HG03097 (cell line): ENCODE measurements around the gene ARAP1.

Source experiments
- ATAC-seq: cut with Tn5 transposase; IDR thresholded peaks from one replicate; pipeline ENCODE4 v1.9.1; 2021; ENCODE audit not compliant: unreplicated experiment, low FRiP score

ARAP1 gene

DNA sequence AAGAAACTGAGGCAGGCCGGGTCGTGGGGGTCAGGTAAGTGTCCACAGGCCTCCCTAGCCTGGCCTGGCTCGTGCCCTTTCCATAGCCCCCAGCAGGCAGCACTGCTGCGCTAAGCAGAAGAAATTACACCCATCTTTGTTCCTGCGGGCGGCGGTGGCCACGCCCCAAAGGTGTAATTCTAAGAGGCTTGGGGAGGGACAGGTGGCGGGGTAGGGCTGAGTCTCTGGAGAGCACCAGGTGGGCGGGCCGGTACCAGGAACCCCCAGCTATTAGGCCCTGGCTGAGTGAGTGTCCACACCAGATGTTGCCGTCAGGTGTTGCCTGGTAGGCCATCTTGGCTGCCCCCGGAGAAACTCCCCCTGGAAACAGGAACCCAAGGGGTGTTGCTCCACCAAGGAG lies 12.3 kb upstream of the ARAP1 start:
- ATAC-seq: no peak

DNA sequence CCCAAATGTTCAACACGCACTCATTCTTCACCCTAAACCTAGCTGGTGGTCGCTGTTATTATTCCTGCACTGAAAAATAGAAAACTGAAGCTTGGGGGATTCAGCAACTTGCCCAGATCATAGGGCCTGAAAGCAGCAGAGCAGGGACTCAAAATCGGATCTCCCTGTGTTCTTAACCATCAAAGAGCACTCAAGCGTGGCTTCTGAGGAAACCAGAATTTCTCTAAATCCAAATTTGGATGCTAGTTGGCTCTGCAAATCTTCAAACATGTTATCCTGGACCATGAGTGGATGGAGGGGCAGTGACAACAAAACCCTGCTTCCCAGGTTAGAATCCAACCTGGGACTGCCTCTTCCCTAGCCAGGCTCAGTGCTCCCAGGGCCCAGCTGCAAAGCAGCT lies 11.6 kb upstream of the ARAP1 start:
- no peak for ATAC-seq

GRCh38 chr11:72762641-72763304 lies 10.6 kb upstream of the ARAP1 start:
- ATAC-seq: peak; percentile 40

DNA sequence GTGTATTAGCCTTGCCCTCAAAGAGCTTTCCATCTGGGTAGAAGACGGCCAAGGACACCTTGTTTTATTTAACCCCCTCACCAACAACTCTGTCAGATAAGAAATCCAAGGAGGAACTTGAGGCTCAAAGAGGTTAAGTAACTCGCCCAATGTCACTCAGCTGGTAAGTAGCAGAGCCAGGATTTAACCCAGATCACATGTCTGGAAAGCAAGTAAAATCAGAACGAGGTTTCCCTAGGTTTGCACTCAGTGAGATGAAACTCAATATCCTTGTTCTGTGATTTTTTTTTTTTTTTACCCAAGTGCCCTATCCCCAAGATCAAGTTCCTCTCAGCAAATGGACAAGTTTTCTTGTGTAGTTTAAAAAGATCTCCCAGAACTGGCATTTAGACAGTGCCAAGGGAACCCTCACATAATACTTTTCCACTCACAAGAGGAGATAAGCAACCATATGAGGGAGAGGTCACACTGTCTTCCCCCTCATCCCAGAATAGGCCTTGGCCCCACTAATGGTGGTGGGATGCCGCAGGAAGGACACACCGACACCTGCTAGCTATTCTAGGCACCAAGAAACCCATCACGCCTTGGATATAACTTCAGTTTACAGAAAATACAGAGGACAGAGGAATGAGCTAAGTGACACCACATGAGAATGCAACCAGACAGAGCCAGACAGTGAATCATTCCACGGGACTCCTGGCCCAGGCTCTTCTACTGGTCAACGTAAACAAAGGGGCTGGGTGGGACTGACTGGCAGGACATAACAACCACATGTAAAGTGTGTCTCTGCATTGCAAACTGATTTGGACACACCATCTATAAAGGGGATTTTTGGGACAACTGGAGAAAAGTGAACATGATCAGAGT lies 8.6 kb upstream of the ARAP1 start:
- no peak for ATAC-seq

DNA sequence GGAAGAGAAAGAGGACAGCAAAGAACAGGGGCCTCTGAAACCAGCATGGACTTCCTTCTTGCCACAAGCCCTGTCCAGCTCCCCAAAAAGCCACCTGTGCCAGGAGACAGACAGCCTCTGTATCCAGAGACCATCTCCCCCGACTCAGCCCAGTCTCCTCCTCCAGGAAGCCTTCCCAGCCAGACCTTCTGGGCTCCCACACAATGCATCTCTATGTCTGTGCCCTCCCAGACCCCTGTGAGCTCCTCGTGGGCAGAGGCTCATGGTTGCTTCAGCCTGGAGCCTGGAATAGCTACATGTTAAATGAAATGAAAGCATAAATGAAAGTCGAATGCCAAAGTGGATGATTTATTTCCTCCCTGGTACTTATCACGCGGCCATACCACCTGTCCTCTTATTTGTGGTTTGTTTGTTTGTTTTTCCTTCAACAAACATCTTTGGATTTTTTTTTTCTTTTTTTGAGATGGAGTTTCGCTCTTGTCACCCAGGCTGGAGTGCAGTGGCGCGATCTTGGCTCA lies 7.3 kb upstream of the ARAP1 start:
- no peak for ATAC-seq

GRCh38 chr11:72758690-72759389 lies 6.6 kb upstream of the ARAP1 start:
- no peak for ATAC-seq

DNA sequence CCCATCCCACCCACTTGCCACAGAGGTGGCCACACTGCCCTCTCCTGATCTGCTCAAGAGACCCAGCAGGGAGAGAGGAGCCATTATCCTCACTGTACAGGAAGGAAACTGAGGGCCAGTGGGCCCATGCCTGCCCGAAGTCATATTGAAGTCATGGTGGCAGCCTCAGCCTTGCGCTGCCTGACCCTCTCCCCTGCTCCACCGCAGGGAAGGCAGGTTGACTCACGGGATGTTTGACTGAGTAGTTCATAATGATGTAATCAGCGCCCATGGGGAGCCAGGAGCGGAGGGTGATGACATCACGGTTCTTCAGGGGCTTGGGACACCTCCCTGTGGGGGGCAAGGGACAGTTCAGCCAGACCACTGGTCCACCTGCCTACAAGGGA lies 6.1 kb upstream of the ARAP1 start:
- ATAC-seq: no peak

DNA sequence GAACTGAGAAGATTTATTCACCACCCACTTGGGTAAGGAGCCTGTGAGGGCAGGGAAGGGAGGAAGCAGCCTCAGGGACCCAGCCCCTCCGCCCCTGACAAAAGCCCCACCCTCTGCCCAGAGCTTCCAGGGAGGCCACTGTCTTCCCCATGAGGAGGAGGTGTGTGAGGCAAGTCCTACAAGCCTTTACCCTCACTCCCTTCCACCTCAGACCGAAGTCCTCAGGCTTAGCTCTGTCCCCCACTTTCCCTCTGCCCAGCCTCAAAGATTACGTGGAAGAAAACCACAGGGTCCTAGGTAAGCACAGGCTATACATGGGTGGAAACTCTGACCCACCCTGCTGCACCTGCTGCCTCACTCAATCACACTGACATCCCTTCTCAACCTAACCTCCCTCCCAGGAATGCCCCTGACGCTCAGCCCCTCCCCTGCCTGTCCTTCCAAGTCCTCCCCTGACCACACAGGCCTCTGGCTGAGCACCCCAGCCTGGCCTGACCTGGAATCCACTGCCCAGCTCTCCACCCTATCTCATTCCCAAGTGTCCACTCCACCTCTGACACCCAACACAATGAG lies 3.6 kb upstream of the ARAP1 start:
- no peak for ATAC-seq

DNA sequence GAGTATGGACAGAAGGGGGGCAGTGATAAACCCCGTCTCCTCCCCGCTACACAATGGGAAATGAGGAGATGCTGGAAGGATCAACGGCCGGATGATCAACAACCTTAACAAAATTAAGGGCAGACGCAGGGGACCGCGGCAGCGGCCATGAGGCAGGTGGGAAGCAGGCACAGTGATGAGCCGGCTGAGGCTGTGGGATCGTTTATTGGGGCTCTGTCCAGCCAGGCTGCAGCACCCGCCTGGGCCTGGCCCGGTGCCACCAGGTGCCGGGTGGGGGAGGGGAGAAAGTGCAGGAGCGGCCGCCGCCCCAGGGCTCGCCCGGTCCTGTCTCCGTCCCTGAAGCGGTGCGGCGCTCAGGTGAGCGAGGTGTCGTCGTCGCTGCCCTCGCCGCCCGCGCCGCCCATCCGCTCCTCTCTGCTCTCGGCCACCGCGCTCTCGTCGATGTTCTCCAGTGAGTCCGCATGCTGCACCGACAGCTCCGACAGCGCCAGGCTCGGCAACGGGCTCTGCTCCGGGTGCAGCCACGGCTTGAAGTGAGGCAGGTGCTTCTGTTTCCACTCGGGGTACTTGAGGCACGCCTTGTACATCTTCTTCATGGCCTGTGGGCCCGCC lies 2.4 kb upstream of the ARAP1 start:
- no peak for ATAC-seq

DNA sequence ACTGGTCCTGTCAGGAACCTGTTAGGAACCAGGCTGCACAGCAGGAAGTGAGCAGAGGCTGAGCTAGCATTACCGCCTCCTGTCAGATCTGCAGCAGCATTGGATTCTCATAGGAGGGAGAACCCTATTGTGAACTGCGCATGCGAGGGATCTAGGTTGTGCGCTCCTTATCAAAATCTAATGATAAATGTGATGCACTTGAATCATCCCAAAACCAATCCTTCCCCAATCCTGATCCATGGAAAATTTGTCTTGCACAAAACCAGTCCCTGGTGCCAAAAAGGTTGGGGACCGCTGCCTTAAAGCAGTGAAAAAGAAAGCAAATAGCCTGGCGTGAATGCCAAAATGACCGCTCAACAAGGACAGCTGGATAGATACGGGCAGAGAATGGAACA lies 1.9 kb upstream of the ARAP1 start:
- no peak for ATAC-seq

- no peak for ATAC-seq
These were observed 1.3 kb upstream of the ARAP1 start for GRCh38 chr11:72753341-72754148.

- ATAC-seq: no peak
These were observed 806 bp downstream of the ARAP1 start for GRCh38 chr11:72751116-72752087.

DNA sequence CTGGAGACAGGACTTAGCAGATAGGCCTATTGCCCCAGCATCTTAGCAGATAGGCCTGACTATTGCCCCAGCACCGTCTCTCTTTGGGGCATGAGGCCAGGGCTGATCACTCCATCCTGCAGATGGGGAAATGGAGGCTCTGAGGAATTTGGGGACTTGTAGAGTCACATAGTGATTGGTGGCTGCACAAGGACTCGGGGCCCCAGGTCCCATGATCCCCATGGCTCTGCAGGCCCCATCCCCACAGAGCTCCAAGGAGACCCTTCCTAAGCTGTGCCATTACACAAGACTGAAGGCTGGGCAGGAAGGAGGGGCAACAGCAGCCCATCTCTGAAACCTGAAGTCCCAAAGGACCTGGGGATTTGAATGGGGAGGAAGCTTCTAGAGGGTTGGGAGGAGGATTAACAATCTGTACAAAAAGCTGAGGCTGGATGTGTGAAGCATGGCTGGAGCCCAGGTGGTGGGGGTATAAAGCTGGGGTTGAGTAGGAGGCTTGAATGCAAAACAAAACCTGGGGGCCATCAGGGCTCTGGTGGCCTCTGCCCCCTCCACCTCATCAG lies 1.6 kb downstream of the ARAP1 start:
- no peak for ATAC-seq

DNA sequence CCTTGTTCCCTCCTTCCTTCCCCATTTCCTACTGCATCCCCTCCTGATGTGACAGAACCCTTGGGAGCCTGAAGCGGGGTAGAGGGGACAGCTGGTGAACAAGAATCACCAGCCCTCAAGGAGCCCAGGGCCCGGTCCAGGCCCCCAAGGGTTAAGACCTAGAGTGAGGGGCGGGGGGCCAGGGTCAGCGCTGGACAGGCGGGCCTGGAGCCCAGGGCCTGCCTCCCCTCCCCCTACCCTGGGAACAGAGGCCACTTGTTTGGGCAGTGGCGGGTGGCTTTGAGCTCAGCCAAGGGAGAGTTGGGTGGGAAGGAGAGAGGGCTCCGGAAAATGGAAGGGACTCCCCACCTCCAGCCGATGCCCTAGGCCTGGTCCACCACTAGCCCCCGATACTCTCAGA lies 2.1 kb downstream of the ARAP1 start:
- no peak for ATAC-seq

GRCh38 chr11:72747289-72747855 lies 4.8 kb downstream of the ARAP1 start:
- no peak for ATAC-seq

GRCh38 chr11:72746821-72747220 lies 5.4 kb downstream of the ARAP1 start:
- ATAC-seq: no peak

DNA sequence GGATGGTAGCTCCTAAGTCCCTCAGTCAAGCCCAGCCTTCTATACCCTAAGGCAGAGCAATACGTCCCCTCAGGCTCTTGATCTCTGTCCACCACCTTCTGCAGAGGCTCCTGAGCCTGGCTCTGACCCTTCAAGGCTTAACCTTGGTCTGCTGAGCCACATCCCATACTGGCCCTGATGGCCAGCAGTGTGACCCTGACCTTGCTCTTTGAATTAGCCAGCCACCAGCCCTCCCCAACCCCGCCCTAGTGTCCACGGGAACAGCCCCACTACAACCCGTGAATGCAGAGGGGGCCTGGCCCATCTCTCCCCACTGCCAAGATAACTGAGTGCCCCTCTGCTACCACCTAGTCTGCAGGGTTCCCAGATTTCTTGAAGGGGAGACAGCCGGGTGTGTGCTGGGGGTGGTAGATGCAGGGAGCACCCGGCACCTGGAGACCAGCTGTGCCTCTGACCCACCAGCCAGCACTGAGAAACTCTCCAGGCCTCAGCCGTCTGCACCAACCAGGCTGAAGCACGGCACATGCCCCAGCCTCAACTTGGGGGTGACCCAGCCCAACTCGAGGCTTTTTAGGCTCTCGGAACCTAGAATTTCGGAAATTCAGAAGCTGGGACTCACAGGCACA lies 6.2 kb downstream of the ARAP1 start:
- ATAC-seq: no peak

GRCh38 chr11:72745511-72745910 lies 6.7 kb downstream of the ARAP1 start:
- no peak for ATAC-seq
